Hepatocyte (in vitro differentiated cells): ENCODE data around the gene MYO1D. TPM values are rescaled to one million over a fixed set of nuclear protein-coding genes. Genes with fewer than 3 reads are reported as not detected.

Source experiments
- DNase-seq: peaks from one replicate; pipeline ENCODE4 v3.0.0-alpha.2; 2016; ENCODE audit warnings: low spot score
- H2AFZ ChIP-seq: fragments of 200-600 bp; sonication (generic); 2 replicates; pipeline ENCODE4 v1.6.0; 2016; ENCODE audit warnings: antibody characterized with exemption, mild to moderate bottlenecking
- H3K27ac ChIP-seq: fragments of 200-600 bp; sonication (generic); 2 replicates; pipeline ENCODE4 v1.5.1; 2016; ENCODE audit warnings: mild to moderate bottlenecking
- H3K27me3 ChIP-seq: fragments of 200-600 bp; sonication (generic); 2 replicates; pipeline ENCODE4 v1.6.1; 2016
- H3K36me3 ChIP-seq: fragments of 200-600 bp; sonication (generic); replicated peaks from 2 replicates; pipeline ENCODE4 v1.5.1; 2016; ENCODE audit warnings: low read depth; ENCODE audit not compliant: insufficient read depth
- H3K4me1 ChIP-seq: fragments of 200-600 bp; sonication (generic); 2 replicates; pipeline ENCODE4 v1.5.1; 2016; ENCODE audit warnings: mild to moderate bottlenecking, moderate library complexity; ENCODE audit not compliant: insufficient read depth
- H3K4me2 ChIP-seq: fragments of 200-600 bp; sonication (generic); 2 replicates; pipeline ENCODE4 v1.6.0; 2016
- H3K4me3 ChIP-seq: fragments of 200-600 bp; sonication (generic); 2 replicates; pipeline ENCODE4 v1.5.1; 2016; ENCODE audit warnings: mild to moderate bottlenecking
- H3K79me2 ChIP-seq: fragments of 200-600 bp; sonication (generic); 2 replicates; pipeline ENCODE4 v1.6.0; 2017; ENCODE audit warnings: mild to moderate bottlenecking
- H3K9me2 ChIP-seq: fragments of 200-600 bp; sonication (generic); replicated peaks from 2 replicates; pipeline ENCODE4 v1.6.0; 2017; ENCODE audit warnings: mild to moderate bottlenecking; ENCODE audit not compliant: insufficient read depth
- H3K9me3 ChIP-seq: fragments of 200-600 bp; sonication (generic); 2 replicates; pipeline ENCODE4 v1.5.1; 2016; ENCODE audit warnings: low read depth, mild to moderate bottlenecking
- H4K20me1 ChIP-seq: fragments of 200-600 bp; sonication (generic); 2 replicates; pipeline ENCODE4 v1.6.0; 2016; ENCODE audit warnings: mild to moderate bottlenecking; ENCODE audit not compliant: insufficient read depth, poor library complexity, severe bottlenecking
- CTCF ChIP-seq: fragments of 200-600 bp; sonication (generic); IDR thresholded peaks from 2 replicates; pipeline ENCODE4 v1.5.1; 2016; ENCODE audit warnings: antibody characterized with exemption, mild to moderate bottlenecking; ENCODE audit not compliant: poor library complexity
- EZH2 ChIP-seq: fragments of 200-600 bp; sonication (generic); IDR thresholded peaks from 2 replicates; pipeline ENCODE4 v1.6.1; 2016; ENCODE audit warnings: antibody characterized with exemption, mild to moderate bottlenecking, borderline replicate concordance
- EZH2phosphoT487 ChIP-seq: fragments of 200-600 bp; sonication (generic); IDR thresholded peaks from one replicate; pipeline ENCODE4 v1.6.1; 2018; ENCODE audit warnings: antibody characterized with exemption, mild to moderate bottlenecking, low read depth, moderate library complexity; ENCODE audit not compliant: unreplicated experiment, severe bottlenecking
- WGBS: methylation state at CpG from one replicate; pipeline ENCODE4 v1.1.6; 2016; ENCODE audit warnings: low lambda C conversion rate; ENCODE audit errors: missing lambda C conversion rate; 5-methylcytosine and 5-hydroxymethylcytosine counted together
- polyA plus RNA-seq: library from polyadenylated mRNA; unstranded; fragments of >200 nt; fragmentation: Nextera tagmentation; extraction: Ambion mirVana; gene quantifications from 2 replicates; pipeline ENCODE4 v1.2.1, GENCODE V29; 2016
- total RNA-seq: library from RNA; depleted of rRNA; stranded (reverse); fragments of >200 nt; gene quantifications from 2 replicates; pipeline ENCODE4 v1.2.3, GENCODE V29; 2014

MYO1D gene
- total and polyA plus RNA-seq, 2 experiments from 2014 or later: 36.2 to 89.0 TPM

GRCh38 chr17:32629563-32630190, 247.2 kb downstream of the MYO1D start:
- 97% methylated on average over 11 of the region's 11 CpGs for WGBS
- no peaks in the 10 kb centered on the region for H3K9me2 ChIP-seq
- H3K79me2 ChIP-seq: no peaks in the 10 kb centered on the region
- H3K27ac ChIP-seq: no peak overlapping the region
- DNase-seq: no peak
- no peaks in the 10 kb centered on the region for H4K20me1 ChIP-seq
- H3K4me1 ChIP-seq: no peaks in the 10 kb centered on the region
- no peaks in the 10 kb centered on the region for H3K36me3 ChIP-seq
- H3K4me2 ChIP-seq: no peak overlapping the region
- H3K9me3 ChIP-seq: no peaks in the 10 kb centered on the region
- no peak overlapping the region for H2AFZ ChIP-seq
- TF ChIP-seq EZH2phosphoT487 (no peak), CTCF (no peak), EZH2 (no peak)
- no peak overlapping the region for H3K4me3 ChIP-seq
- no peaks in the 10 kb centered on the region for H3K27me3 ChIP-seq

GRCh38 chr17:32628271-32629044, 248.5 kb downstream of the MYO1D start:
- H3K9me3 ChIP-seq: no peaks in the 10 kb centered on the region
- no peaks in the 10 kb centered on the region for H3K36me3 ChIP-seq
- no peak overlapping the region for H3K27ac ChIP-seq
- H3K4me3 ChIP-seq: no peak overlapping the region
- no peaks in the 10 kb centered on the region for H4K20me1 ChIP-seq
- no peaks in the 10 kb centered on the region for H3K27me3 ChIP-seq
- H3K9me2 ChIP-seq: no peaks in the 10 kb centered on the region
- TF ChIP-seq EZH2 (no peak), CTCF (no peak), EZH2phosphoT487 (no peak)
- no peak overlapping the region for H3K4me2 ChIP-seq
- no peaks in the 10 kb centered on the region for H3K79me2 ChIP-seq
- no peaks in the 10 kb centered on the region for H3K4me1 ChIP-seq
- DNase-seq: no peak
- 88% methylated on average over 4 of the region's 4 CpGs for WGBS
- no peak overlapping the region for H2AFZ ChIP-seq

GRCh38 chr17:32627239-32627996, 249.5 kb downstream of the MYO1D start:
- no peaks in the 10 kb centered on the region for H3K9me2 ChIP-seq
- no peaks in the 10 kb centered on the region for H4K20me1 ChIP-seq
- no peak overlapping the region for H2AFZ ChIP-seq
- no peak overlapping the region for H3K4me2 ChIP-seq
- H3K9me3 ChIP-seq: no peaks in the 10 kb centered on the region
- DNase-seq: peak; percentile 8
- WGBS: 65% methylated on average over 15 of the region's 15 CpGs
- H3K27me3 ChIP-seq: no peaks in the 10 kb centered on the region
- H3K4me3 ChIP-seq: no peak overlapping the region
- no peak overlapping the region for H3K27ac ChIP-seq
- no peaks in the 10 kb centered on the region for H3K79me2 ChIP-seq
- no peak for TF ChIP-seq EZH2
- no peak for TF ChIP-seq EZH2phosphoT487
- no peak for TF ChIP-seq CTCF
- no peaks in the 10 kb centered on the region for H3K4me1 ChIP-seq
- no peaks in the 10 kb centered on the region for H3K36me3 ChIP-seq
